A549 (cell line): Measurements from ENCODE around the gene UBAC2. TPM values are rescaled to one million over a fixed set of nuclear protein-coding genes. Genes with fewer than 3 reads are reported as not detected.
"Not testable (repeated sequence)": the region's sequence is repeated elsewhere in the genome, so short reads cannot be mapped to it uniquely, and the experiment has no call there.

Source experiments
- ATAC-seq, 2 experiments: fragments of 200-7000 bp in 1 of 2; fragments of >200 bp in 1 of 2; cut with Nextera tagmentation in 1 of 2; cut with Tn5 transposase in 1 of 2; 3 replicates each; pipeline versions ENCODE4 v1.8.0 to v1.9.1; 2018 to 2020; ENCODE audit warnings: mild to moderate bottlenecking in 1 of 2, moderate library complexity in 1 of 2
- CTCF ChIA-PET: fragments of 300-600 bp; sonication (Branson Sonifier 250); formaldehyde crosslinking; extraction: SDS; loops from one replicate; lab custom pipeline; 2021; ENCODE audit warnings: antibody characterized with exemption, inconsistent platforms; lab: Yijun Ruan, JAX
- POLR2A ChIA-PET: fragments of 350-600 bp; formaldehyde crosslinking; extraction: SDS; loops from one replicate; lab custom pipeline; 2021; ENCODE audit warnings: antibody characterized with exemption, inconsistent platforms; lab: Yijun Ruan, JAX
- DNase-seq, 2 experiments: peaks; one replicate each; pipeline versions ENCODE4 v3.0.0 to v3.0.0-alpha.2; 2011 to 2016; ENCODE audit warnings: low read depth in 1 of 2, low spot score in 1 of 2
- FAIRE-seq: peaks from 2 replicates; lab custom pipeline; 2011; peaks lifted over from hg19 to GRCh38; lab: Jason Lieb, UNC
- H3K27ac ChIP-seq, 2 experiments: fragments of >200 bp; sonication (Bioruptor Twin); formaldehyde crosslinking; 3 replicates each; pipeline ENCODE4 v1.5.1; 2016 to 2017
- H3K4me1 ChIP-seq: fragments of >200 bp; sonication (Bioruptor Twin); formaldehyde crosslinking; 3 replicates; pipeline ENCODE4 v1.6.1; 2016
- H3K4me2 ChIP-seq: fragments of >200 bp; sonication (Bioruptor Twin); formaldehyde crosslinking; 3 replicates; pipeline ENCODE4 v1.6.1; 2016
- H3K4me3 ChIP-seq: fragments of >200 bp; sonication (Bioruptor Twin); formaldehyde crosslinking; 3 replicates; pipeline ENCODE4 v1.5.1; 2016
- H3K9me3 ChIP-seq: fragments of >200 bp; sonication (Bioruptor Twin); formaldehyde crosslinking; 3 replicates; pipeline ENCODE4 v1.6.1; 2016
- CHD2 ChIP-seq: fragments of 150-350 bp; IDR thresholded peaks from 2 replicates; pipeline ENCODE4 v1.6.1; 2014; ENCODE audit warnings: low read length; ENCODE audit not compliant: partially characterized antibody
- CHD4 ChIP-seq: fragments of 200-600 bp; sonication (generic); IDR thresholded peaks from 2 replicates; pipeline ENCODE4 v1.6.1; 2016; ENCODE audit warnings: antibody characterized with exemption, mild to moderate bottlenecking, borderline replicate concordance
- ESRRA ChIP-seq: fragments of 150-350 bp; IDR thresholded peaks from 2 replicates; pipeline ENCODE4 v1.6.1; 2014; ENCODE audit warnings: mild to moderate bottlenecking, low read length, borderline replicate concordance
- HEYL ChIP-seq: fragments of 250-450 bp; sonication (Bioruptor Pico); IDR thresholded peaks from 2 replicates; pipeline ENCODE4 v1.8.0; 2021; ENCODE audit warnings: mild to moderate bottlenecking, moderate library complexity
- JUNB ChIP-seq: fragments of >200 bp; sonication (Bioruptor Twin); formaldehyde crosslinking; IDR thresholded peaks from 2 replicates; pipeline ENCODE4 v1.6.1; 2016
- KDM5A ChIP-seq: fragments of 200-600 bp; sonication (generic); IDR thresholded peaks from 2 replicates; pipeline ENCODE4 v1.6.1; 2016; ENCODE audit warnings: antibody characterized with exemption, mild to moderate bottlenecking
- MAFK ChIP-seq: fragments of 450-650 bp; IDR thresholded peaks from 2 replicates; pipeline ENCODE4 v1.6.1; 2014; ENCODE audit not compliant: partially characterized antibody
- NR3C1 ChIP-seq: fragments of >200 bp; sonication (Bioruptor Twin); formaldehyde crosslinking; IDR thresholded peaks from 3 replicates; pipeline ENCODE4 v1.6.1; 2017
- PHF8 ChIP-seq: fragments of 200-600 bp; sonication (generic); IDR thresholded peaks from 2 replicates; pipeline ENCODE4 v1.6.1; 2016; ENCODE audit warnings: low read depth, mild to moderate bottlenecking, antibody characterized with exemption, moderate library complexity, borderline replicate concordance
- RFX5 ChIP-seq: fragments of 450-650 bp; IDR thresholded peaks from 2 replicates; pipeline ENCODE4 v1.7.1; 2014; ENCODE audit warnings: antibody characterized with exemption, mild to moderate bottlenecking, moderate library complexity
- TP53 ChIP-seq: fragments of 250-450 bp; sonication (Bioruptor Pico); IDR thresholded peaks from 2 replicates; pipeline ENCODE4 v1.5.0; 2021; ENCODE audit warnings: mild to moderate bottlenecking, moderate library complexity
- ZFP36 ChIP-seq: fragments of 450-650 bp; IDR thresholded peaks from 2 replicates; pipeline ENCODE4 v1.6.1; 2014; ENCODE audit warnings: borderline replicate concordance; ENCODE audit not compliant: partially characterized antibody
- ZSCAN20 ChIP-seq: fragments of 250-450 bp; sonication (Bioruptor Pico); IDR thresholded peaks from 2 replicates; pipeline ENCODE4 v1.8.0; 2022; ENCODE audit warnings: mild to moderate bottlenecking, moderate library complexity
- WGBS: methylation state at CpG from one replicate; pipeline ENCODE4 v1.1.6; 2017; ENCODE audit errors: missing lambda C conversion rate; 5-methylcytosine and 5-hydroxymethylcytosine counted together
- polyA plus RNA-seq, 4 experiments: library from polyadenylated mRNA; depleted of rRNA in 3 of 4; stranded (reverse); fragments of >200 nt; fragmentation: RNase III in 1 of 4; extraction: RNeasy Plus Mini Kit Qiagen cat#74134 plus additional on column Dnase treatment in 1 of 4; gene quantifications; 2 replicates in 3 of 4; 3 replicates in 1 of 4; pipeline ENCODE4 v1.2.3, GENCODE V29; 2011 to 2017
- TF ChIP-seq, protein P1 (sequence below): fragments of 250-450 bp; sonication (Bioruptor Pico); IDR thresholded peaks from 2 replicates; pipeline ENCODE4 v1.5.0; 2021; ENCODE audit warnings: mild to moderate bottlenecking, moderate library complexity, borderline replicate concordance
- TF ChIP-seq, protein P2 (sequence below): fragments of 250-450 bp; sonication (Bioruptor Pico); IDR thresholded peaks from 2 replicates; pipeline ENCODE4 v1.5.0; 2020; ENCODE audit warnings: low read depth, mild to moderate bottlenecking, moderate library complexity
- TF ChIP-seq, protein P3 (sequence below): fragments of >200 bp; sonication (Bioruptor Twin); formaldehyde crosslinking; IDR thresholded peaks from 3 replicates; pipeline ENCODE4 v1.6.1; 2016
- TF ChIP-seq, protein P4 (sequence below): IDR thresholded peaks from 2 replicates; pipeline ENCODE4 v1.6.1; 2012
- TF ChIP-seq, protein P5 (sequence below): fragments of 150-350 bp; IDR thresholded peaks from 2 replicates; pipeline ENCODE4 v1.6.1; 2014; ENCODE audit warnings: low read depth, mild to moderate bottlenecking, low read length

UBAC2 gene
- polyA plus RNA-seq, 2 of the 4 experiments (the other 2 are of a cell fraction) = 61.6 to 103 TPM

DNA sequence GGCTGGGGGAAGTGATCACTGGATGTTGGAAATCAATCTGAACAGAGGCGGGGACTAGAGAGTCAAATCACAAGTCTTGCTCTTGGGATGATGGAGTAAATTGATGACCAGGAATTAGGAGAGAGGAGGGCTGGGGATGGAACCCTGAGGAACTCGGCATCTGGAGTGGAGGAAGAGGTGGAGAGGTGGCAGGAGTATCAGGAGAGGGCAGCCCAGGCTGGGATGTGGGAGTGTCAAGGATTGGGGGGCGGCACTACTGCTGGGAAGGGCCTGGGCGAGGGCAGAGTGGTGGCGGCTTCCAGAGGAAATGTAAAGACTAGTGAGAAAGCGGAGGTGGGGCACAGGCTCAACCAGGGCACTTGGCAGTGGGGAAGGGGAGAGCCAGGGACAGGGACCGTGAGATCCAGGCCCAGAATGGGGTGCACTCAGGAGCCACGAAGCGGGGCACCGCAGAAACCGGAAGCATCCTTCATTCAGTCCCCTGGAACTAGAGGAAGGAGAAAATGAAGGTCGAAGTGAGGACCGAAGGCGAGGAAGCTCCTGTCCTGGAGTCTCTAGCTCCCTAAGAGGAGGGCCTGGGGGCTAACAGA, 187.8 kb downstream of the UBAC2 start:
- 96% methylated on average over 14 of the region's 14 CpGs for WGBS
- TF ChIP-seq, protein P1, sequence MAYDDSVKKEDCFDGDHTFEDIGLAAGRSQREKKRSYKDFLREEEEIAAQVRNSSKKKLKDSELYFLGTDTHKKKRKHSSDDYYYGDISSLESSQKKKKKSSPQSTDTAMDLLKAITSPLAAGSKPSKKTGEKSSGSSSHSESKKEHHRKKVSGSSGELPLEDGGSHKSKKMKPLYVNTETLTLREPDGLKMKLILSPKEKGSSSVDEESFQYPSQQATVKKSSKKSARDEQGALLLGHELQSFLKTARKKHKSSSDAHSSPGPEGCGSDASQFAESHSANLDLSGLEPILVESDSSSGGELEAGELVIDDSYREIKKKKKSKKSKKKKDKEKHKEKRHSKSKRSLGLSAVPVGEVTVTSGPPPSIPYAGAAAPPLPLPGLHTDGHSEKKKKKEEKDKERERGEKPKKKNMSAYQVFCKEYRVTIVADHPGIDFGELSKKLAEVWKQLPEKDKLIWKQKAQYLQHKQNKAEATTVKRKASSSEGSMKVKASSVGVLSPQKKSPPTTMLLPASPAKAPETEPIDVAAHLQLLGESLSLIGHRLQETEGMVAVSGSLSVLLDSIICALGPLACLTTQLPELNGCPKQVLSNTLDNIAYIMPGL = no peak
- TF ChIP-seq CHD4 (no peak), HEYL (CRISPR knock-in tag) (no peak), ZSCAN20 (CRISPR knock-in tag) (no peak), JUNB (no peak), MAFK (no peak), TP53 (CRISPR knock-in tag) (no peak), PHF8 (no peak), ESRRA (no peak), ZFP36 (no peak), CHD2 (no peak), NR3C1 (no peak), KDM5A (no peak), RFX5 (no peak)
- TF ChIP-seq, protein P2, sequence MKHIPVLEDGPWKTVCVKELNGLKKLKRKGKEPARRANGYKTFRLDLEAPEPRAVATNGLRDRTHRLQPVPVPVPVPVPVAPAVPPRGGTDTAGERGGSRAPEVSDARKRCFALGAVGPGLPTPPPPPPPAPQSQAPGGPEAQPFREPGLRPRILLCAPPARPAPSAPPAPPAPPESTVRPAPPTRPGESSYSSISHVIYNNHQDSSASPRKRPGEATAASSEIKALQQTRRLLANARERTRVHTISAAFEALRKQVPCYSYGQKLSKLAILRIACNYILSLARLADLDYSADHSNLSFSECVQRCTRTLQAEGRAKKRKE (CRISPR knock-in tag) = no peak
- TF ChIP-seq, protein P3, sequence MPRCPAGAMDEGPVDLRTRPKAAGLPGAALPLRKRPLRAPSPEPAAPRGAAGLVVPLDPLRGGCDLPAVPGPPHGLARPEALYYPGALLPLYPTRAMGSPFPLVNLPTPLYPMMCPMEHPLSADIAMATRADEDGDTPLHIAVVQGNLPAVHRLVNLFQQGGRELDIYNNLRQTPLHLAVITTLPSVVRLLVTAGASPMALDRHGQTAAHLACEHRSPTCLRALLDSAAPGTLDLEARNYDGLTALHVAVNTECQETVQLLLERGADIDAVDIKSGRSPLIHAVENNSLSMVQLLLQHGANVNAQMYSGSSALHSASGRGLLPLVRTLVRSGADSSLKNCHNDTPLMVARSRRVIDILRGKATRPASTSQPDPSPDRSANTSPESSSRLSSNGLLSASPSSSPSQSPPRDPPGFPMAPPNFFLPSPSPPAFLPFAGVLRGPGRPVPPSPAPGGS = no peak
- TF ChIP-seq, protein P4, sequence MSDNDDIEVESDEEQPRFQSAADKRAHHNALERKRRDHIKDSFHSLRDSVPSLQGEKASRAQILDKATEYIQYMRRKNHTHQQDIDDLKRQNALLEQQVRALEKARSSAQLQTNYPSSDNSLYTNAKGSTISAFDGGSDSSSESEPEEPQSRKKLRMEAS = no peak
- TF ChIP-seq, protein P5, sequence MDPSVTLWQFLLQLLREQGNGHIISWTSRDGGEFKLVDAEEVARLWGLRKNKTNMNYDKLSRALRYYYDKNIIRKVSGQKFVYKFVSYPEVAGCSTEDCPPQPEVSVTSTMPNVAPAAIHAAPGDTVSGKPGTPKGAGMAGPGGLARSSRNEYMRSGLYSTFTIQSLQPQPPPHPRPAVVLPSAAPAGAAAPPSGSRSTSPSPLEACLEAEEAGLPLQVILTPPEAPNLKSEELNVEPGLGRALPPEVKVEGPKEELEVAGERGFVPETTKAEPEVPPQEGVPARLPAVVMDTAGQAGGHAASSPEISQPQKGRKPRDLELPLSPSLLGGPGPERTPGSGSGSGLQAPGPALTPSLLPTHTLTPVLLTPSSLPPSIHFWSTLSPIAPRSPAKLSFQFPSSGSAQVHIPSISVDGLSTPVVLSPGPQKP = no peak
- TF ChIP-seq, all 56 proteins: peak for 0
- Histone ChIP-seq H3K4me2 (no peak overlapping the region), H3K27ac (no peak overlapping the region), H3K9me3 (no peaks in the 10 kb centered on the region), H3K4me3 (no peak overlapping the region), H3K4me1 (no peaks in the 10 kb centered on the region)
- ChIA-PET CTCF (interaction anchor here (1.5 to 3.1 kb wide), 3 partner anchors 10 to 121 kb away, joined by 3 to 13 read pairs (median 9); no protein-coding TSS in a partner anchor), POLR2A (no interaction called here)
- ATAC-seq (no peak), FAIRE-seq (no peak), DNase-seq (no peak)

DNA sequence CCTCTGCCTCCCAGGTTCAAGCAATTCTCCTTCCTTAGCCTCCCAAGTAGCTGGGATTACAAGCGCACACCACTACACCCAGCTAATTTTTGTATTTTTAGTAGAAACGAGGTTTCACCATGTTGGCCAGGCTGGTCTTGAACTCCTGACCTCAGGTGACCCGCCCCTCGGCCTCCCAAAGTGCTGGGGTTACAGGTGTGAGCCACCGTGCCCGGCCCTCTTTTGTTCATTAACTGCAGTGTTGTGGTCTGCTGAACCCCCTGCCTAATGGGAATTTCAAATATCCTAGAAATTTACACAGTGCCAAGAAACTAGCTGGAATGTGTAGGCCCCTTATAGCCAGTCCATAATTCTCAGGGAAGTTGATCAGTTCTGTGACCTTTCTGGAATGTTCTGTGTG, 188.4 kb downstream of the UBAC2 start:
- H3K4me2 ChIP-seq = not testable (repeated sequence)

More for the DNA sequence above, 188.4 kb downstream of the UBAC2 start:
- H3K9me3 ChIP-seq, FAIRE-seq, DNase-seq, H3K27ac ChIP-seq, ATAC-seq, POLR2A ChIA-PET, H3K4me3 ChIP-seq, H3K4me1 ChIP-seq: not testable (repeated sequence)
- WGBS = 91% methylated on average over 6 of the region's 6 CpGs
- CTCF ChIA-PET = interaction anchor here (1.5 to 3.1 kb wide), 3 partner anchors 11 to 121 kb away, joined by 3 to 13 read pairs (median 9); no protein-coding TSS in a partner anchor
